ENCODE data around the gene MYO5A. TPM values are rescaled to one million over a fixed set of nuclear protein-coding genes. Genes with fewer than 3 reads are reported as not detected.
"Not testable (repeated sequence)": the region's sequence is repeated elsewhere in the genome, so short reads cannot be mapped to it uniquely, and the experiment has no call there.

Gene MYO5A
- total RNA-seq, 2 experiments from 2014 or later, result 31.8 to 42.0 TPM

GRCh38 chr15:52515343-52515742, 13.3 kb downstream of the MYO5A start:
- H3K4me3 ChIP-seq (ENCODE audit: low read depth, low read length, poor library complexity, severe bottlenecking), result no peak overlapping the region
- no peak for TF ChIP-seq EZH2phosphoT487 (IDR thresholded peaks at IDR 0.05; ENCODE audit: borderline replicate concordance, low read depth, low read length)
- no peak for TF ChIP-seq CTCF (conservative IDR thresholded peaks at IDR 0.05; ENCODE audit: low read length)
- DNase-seq (ENCODE audit: low spot score), result no peak
- intact Hi-C loops (cut with micrococcal nuclease; ENCODE audit: unreplicated experiment), result no loop called here
- H3K4me1 ChIP-seq (ENCODE audit: insufficient read depth, low read length, poor library complexity, severe bottlenecking), result peaks cover 21% of the 10 kb centered on the region
- no peak overlapping the region for H3K27ac ChIP-seq (ENCODE audit: low read depth, low read length, poor library complexity, severe bottlenecking)
- no peaks in the 10 kb centered on the region; the same call in 1 of the 2 replicates for H3K9me2 ChIP-seq (ENCODE audit: insufficient read depth, low read length)
- H4K20me1 ChIP-seq (ENCODE audit: insufficient read depth, low read length), result peaks cover 22% of the 10 kb centered on the region
- BruUV-seq (replicated peaks), result no TSS peak
- H3K36me3 ChIP-seq (ENCODE audit: insufficient read depth, low read length), result no peaks in the 10 kb centered on the region
- ChIA-PET CTCF (ENCODE audit: unreplicated experiment) (no interaction called here), POLR2A (interaction anchor here (0.6 to 3.1 kb wide), 2 partner anchors 12 to 190 kb away, joined by 5 to 11 read pairs; no protein-coding TSS in a partner anchor)
- H3K9me3 ChIP-seq (ENCODE audit: low read length), result no peaks in the 10 kb centered on the region
- peaks cover 78% of the 10 kb centered on the region; the same call in 1 of the 2 replicates for H3K79me2 ChIP-seq (ENCODE audit: insufficient read depth, low read depth, low read length)
- no peak overlapping the region for H2AFZ ChIP-seq (ENCODE audit: low read length)
- H3K4me2 ChIP-seq (ENCODE audit: low read length), result no peak overlapping the region

- Histone ChIP-seq H3K9me2 (ENCODE audit: insufficient read depth, low read length) (no peaks in the 10 kb centered on the region; the same call in 1 of the 2 replicates), H3K4me2 (ENCODE audit: low read length) (no peak overlapping the region), H3K4me1 (ENCODE audit: insufficient read depth, low read length, poor library complexity, severe bottlenecking) (peaks cover 21% of the 10 kb centered on the region), H3K4me3 (ENCODE audit: low read depth, low read length, poor library complexity, severe bottlenecking) (no peak overlapping the region), H3K79me2 (ENCODE audit: insufficient read depth, low read depth, low read length) (peaks cover 77% of the 10 kb centered on the region), H4K20me1 (ENCODE audit: insufficient read depth, low read length) (peaks cover 22% of the 10 kb centered on the region), H3K9me3 (ENCODE audit: low read length) (no peaks in the 10 kb centered on the region), H3K27ac (ENCODE audit: low read depth, low read length, poor library complexity, severe bottlenecking) (no peak overlapping the region), H3K36me3 (ENCODE audit: insufficient read depth, low read length) (no peaks in the 10 kb centered on the region), H2AFZ (ENCODE audit: low read length) (no peak overlapping the region)
- no peak for DNase-seq (ENCODE audit: low spot score)
- no peak for TF ChIP-seq CTCF (conservative IDR thresholded peaks at IDR 0.05; ENCODE audit: low read length)
- TF ChIP-seq EZH2phosphoT487 (IDR thresholded peaks at IDR 0.05; ENCODE audit: borderline replicate concordance, low read depth, low read length), result no peak
- ChIA-PET POLR2A (interaction anchor here (0.5 to 3.1 kb wide), 4 partner anchors 11 to 189 kb away, joined by 3 to 11 read pairs (median 4); no protein-coding TSS in a partner anchor), CTCF (ENCODE audit: unreplicated experiment) (no interaction called here)
- intact Hi-C loops (cut with micrococcal nuclease; ENCODE audit: unreplicated experiment), result no loop called here
- no TSS peak for BruUV-seq (replicated peaks)
Measured at GRCh38 chr15:52514482-52514881, 14.2 kb downstream of the MYO5A start.

GRCh38 chr15:52512869-52513268, 15.8 kb downstream of the MYO5A start:
- POLR2A ChIA-PET, result interaction anchor here (0.8 kb wide), 1 partner anchor 10 kb away, joined by 5 read pairs; no protein-coding TSS in a partner anchor
- CTCF ChIA-PET (ENCODE audit: unreplicated experiment); BruUV-seq (replicated peaks): not testable (repeated sequence)

More at GRCh38 chr15:52512869-52513268, 15.8 kb downstream of the MYO5A start:
- H3K36me3 ChIP-seq (ENCODE audit: insufficient read depth, low read length); H3K9me3 ChIP-seq (ENCODE audit: low read length); H3K27ac ChIP-seq (ENCODE audit: low read depth, low read length, poor library complexity, severe bottlenecking); H2AFZ ChIP-seq (ENCODE audit: low read length); H3K4me3 ChIP-seq (ENCODE audit: low read depth, low read length, poor library complexity, severe bottlenecking); H3K4me2 ChIP-seq (ENCODE audit: low read length); intact Hi-C loops (cut with micrococcal nuclease; ENCODE audit: unreplicated experiment); DNase-seq (ENCODE audit: low spot score); H3K9me2 ChIP-seq (ENCODE audit: insufficient read depth, low read length): not testable (repeated sequence)
- peaks cover 15% of the 10 kb centered on the region for H4K20me1 ChIP-seq (ENCODE audit: insufficient read depth, low read length)
- peaks cover 77% of the 10 kb centered on the region for H3K79me2 ChIP-seq (ENCODE audit: insufficient read depth, low read depth, low read length)
- peaks cover 26% of the 10 kb centered on the region for H3K4me1 ChIP-seq (ENCODE audit: insufficient read depth, low read length, poor library complexity, severe bottlenecking)
